ENCODE measurements around the gene LRRC36. TPM values are rescaled to one million over a fixed set of nuclear protein-coding genes. Genes with fewer than 3 reads are reported as not detected.

The LRRC36 gene
- total and polyA plus RNA-seq, 2 of the 13 experiments (the other 11 are each of a cell fraction or from before 2014, with no cell fraction given) = 0.12 to 0.15 TPM

DNA sequence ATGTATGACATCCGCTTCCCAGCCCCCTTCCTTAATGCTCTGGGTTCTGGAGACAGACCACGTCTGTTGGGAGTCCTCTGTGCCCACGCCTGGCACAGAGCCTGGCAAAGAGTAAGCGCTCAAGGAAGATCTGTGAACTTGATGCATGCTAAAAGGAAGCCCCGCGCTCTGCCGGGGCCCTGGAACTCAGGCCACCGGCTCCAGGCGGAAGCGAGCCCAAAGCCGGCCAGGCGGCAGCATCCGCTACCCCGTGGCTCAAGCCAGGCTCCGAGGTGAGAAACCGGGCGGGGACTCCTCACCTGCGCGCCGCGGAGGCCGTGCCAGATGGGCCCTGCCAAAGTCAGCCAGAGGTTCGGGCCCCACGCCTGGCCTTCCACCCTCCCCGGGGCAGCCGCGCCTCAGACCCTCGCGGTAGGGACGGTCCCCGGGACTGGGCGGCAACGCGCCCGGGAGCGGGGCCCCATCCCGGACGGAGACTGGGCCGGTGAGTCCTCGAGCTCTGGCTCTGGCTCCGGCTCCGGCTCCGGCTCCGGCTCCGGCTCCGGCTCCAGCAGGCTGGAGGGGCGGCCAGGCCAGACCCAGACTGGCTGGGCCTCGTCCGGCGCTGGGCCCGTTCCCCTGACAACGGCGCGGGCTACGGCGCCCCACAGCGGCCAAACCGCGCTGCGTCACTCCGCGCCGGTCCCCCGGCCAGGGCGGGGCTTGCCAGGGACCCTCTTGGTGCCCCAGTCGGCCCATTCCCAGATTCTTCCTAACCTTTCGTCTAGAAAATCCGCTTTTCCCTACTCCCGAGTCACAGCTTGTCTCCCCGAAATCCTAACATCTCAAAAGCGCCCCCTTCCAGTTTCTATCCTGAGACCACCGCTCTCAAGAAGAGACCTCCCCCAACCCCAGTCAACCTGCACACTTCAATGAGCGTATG is 89.5 kb downstream of the LRRC36 start, which contains the start of gene ZDHHC1 (continued):
- TF ChIP-seq HNRNPLL (IDR thresholded peaks at IDR 0.05; ENCODE audit: low read depth, low read length, poor library complexity, severe bottlenecking) (peak; percentile 51), ZNF777 (CRISPR knock-in tag; IDR thresholded peaks at IDR 0.05) (peak; percentile 84), ATRX (CRISPR knock-in tag; IDR thresholded peaks at IDR 0.05; ENCODE audit: borderline replicate concordance) (no peak), STAT6 (CRISPR knock-in tag; IDR thresholded peaks at IDR 0.05; ENCODE audit: borderline replicate concordance) (no peak), TCF7L2 (IDR thresholded peaks at IDR 0.05; ENCODE audit: low read depth, low read length) (no peak), KLF16 (CRISPR knock-in tag; IDR thresholded peaks at IDR 0.05) (no peak), HNF4G (IDR thresholded peaks at IDR 0.05; ENCODE audit: borderline replicate concordance, low read depth, low read length) (no peak), HNF4G (CRISPR knock-in tag; IDR thresholded peaks at IDR 0.05; ENCODE audit: borderline replicate concordance, low read depth) (peak; percentile 73; the same call in 1 of the 2 replicates), ZNF747 (CRISPR knock-in tag; IDR thresholded peaks at IDR 0.05; ENCODE audit: borderline replicate concordance) (peak; percentile 71; the same call in 1 of the 2 replicates), EED (CRISPR knock-in tag; IDR thresholded peaks at IDR 0.05) (no peak), HOXA7 (CRISPR knock-in tag; IDR thresholded peaks at IDR 0.05) (no peak), HES4 (CRISPR knock-in tag; IDR thresholded peaks at IDR 0.05; ENCODE audit: borderline replicate concordance) (peak; percentile 28; the same call in 1 of the 2 replicates), DR1 (CRISPR knock-in tag; IDR thresholded peaks at IDR 0.05) (peak; percentile 49; the same call in 1 of the 2 replicates), RFX3 (CRISPR knock-in tag; IDR thresholded peaks at IDR 0.05) (peak; percentile 81), REL (CRISPR knock-in tag; conservative IDR thresholded peaks at IDR 0.05) (no peak), NCOA5 (CRISPR knock-in tag; IDR thresholded peaks at IDR 0.05) (no peak), PAWR (CRISPR knock-in tag; IDR thresholded peaks at IDR 0.05; ENCODE audit: borderline replicate concordance) (no peak), FOSL1 (CRISPR knock-in tag; IDR thresholded peaks at IDR 0.05; ENCODE audit: borderline replicate concordance) (peak; percentile 58; the same call in 1 of the 2 replicates), RAD21 (CRISPR knock-in tag; IDR thresholded peaks at IDR 0.05) (peak; percentile 83), ZNF431 (CRISPR knock-in tag; IDR thresholded peaks at IDR 0.05; ENCODE audit: borderline replicate concordance, low read depth) (0 out of 2 replicates have a peak, but pooled peaks have one; percentile 46), CCDC6 (CRISPR knock-in tag; IDR thresholded peaks at IDR 0.05) (peak; percentile 72; the same call in 1 of the 2 replicates), REST (IDR thresholded peaks at IDR 0.05; ENCODE audit: borderline replicate concordance in 1 of 2, low read depth in 1 of 2, low read length in 2 of 2) (no peak), ZNF550 (CRISPR knock-in tag; IDR thresholded peaks at IDR 0.05; ENCODE audit: borderline replicate concordance) (no peak)
